GM04503 (cell line): ENCODE measurements around the gene PRSS27.
"Not testable (repeated sequence)": the region's sequence is repeated elsewhere in the genome, so short reads cannot be mapped to it uniquely, and the experiment has no call there.

Experiments used
- DNase-seq: peaks from one replicate; pipeline ENCODE4 v3.0.0-alpha.2; 2012; ENCODE audit warnings: low read depth

PRSS27 gene

DNA sequence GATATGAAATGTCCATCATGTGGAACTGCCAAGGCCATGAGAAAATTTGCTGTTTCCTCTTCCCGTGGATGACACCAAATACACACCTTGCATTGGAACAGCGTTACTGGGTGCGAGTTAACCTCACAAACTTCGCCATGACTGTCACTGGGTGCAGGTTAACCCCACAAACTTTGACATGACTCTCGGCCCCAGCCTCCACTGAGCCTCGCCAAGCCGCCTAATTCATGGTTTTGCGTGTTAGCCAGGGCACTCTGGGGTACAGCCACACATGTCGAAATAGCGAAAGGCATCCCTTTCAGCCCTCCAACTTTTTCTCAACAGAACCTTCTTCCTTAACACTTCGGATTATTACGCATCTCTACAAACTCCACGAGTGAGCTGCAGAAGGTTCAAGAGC is 48.3 kb downstream of the PRSS27 start:
- no peak for DNase-seq

DNA sequence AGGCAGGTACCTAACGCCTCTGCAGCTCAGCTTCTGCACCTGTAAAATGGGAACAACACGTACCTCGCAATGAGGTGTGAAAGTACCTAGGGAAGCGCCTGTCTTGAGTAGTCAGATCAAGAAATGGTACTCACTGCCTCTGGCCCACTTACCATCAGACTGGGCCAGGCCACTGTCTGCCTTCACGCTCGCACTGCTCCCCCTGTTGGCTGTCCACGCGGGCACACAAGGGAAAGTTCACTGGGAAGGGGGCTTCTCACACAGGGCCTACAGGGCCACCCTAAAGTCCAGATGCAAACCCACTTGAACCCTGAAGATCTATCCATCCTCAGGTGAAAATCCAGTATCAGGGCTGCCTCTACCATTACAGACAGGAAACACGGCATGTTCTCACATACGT is 48.8 kb downstream of the PRSS27 start:
- DNase-seq = not testable (repeated sequence)

DNA sequence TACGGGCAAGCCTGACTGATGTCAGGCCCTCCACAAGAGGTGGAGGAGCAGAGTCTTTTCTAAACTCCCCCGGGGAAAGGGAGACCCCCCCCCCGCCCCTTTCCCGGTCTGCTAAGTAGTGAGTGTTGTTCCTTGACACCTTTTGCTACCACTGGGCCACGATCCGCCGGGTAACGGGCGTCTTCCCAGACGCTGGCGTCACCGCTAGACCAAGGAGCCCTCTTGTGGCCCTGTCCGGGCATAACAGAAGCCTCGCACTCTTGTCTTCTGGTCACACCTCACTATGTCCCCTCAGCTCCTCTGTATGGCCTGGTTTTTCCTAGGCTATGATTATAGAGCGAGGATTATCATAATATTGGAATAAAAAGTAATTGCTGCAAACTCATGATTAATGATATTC is 50.0 kb downstream of the PRSS27 start:
- not testable (repeated sequence) for DNase-seq

DNA sequence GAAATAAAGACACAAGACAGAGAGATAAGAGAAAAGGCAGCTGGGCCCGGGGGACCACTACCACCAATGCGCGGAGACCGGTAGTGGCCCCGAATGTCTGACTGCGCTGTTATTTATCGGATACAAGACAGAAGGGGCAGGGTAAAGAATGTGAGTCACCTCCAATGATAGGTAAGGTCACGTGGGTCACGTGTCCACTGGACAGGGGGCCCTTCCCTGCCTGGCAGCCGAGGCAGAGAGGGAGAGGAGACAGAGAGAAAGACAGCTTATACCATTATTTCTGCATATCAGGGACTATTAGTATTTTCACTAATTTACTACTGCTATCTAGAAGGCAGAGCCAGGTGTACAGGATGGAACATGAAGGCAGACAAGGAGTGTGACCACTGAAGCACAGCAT is 50.4 kb downstream of the PRSS27 start:
- not testable (repeated sequence) for DNase-seq

DNA sequence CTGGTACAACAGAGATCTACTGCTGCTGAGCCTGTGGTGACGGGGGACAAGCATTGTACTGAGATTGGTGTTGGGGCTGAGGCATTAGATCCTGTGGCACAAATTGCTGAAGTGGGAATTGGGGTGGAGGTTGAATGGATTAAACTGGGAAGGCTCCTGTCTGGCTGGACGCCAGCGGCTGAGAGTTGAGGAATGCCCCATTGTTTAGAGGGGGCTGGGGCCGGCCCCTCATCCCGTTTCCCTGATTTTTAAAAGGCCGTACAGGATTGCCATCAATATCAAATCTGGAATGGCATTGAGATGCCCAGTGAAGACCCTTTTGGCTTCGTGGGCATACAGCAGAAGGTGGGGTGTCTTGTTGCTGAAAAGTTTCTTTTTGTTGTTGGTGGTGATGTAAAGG is 53.4 kb downstream of the PRSS27 start:
- DNase-seq = not testable (repeated sequence)

DNA sequence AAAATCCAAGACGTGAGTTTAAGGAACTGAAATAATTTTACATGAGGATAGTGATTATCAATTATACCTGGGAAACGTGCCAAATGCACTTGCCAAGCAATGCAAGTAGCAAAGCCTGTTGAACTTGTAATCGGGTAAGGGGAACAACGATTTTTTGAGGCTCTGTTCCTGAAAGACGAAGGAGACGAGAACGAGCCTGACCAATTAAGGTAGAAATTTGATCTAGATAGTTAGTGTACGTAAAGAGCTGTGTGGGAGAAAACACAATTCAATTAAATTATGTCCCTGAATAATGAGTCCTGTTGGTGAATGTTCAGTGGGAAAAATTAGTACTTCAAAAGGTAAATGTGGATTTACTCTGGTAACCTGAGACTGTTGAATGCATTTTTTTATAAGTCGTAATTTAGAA is 55.4 kb downstream of the PRSS27 start:
- DNase-seq = no peak

DNA sequence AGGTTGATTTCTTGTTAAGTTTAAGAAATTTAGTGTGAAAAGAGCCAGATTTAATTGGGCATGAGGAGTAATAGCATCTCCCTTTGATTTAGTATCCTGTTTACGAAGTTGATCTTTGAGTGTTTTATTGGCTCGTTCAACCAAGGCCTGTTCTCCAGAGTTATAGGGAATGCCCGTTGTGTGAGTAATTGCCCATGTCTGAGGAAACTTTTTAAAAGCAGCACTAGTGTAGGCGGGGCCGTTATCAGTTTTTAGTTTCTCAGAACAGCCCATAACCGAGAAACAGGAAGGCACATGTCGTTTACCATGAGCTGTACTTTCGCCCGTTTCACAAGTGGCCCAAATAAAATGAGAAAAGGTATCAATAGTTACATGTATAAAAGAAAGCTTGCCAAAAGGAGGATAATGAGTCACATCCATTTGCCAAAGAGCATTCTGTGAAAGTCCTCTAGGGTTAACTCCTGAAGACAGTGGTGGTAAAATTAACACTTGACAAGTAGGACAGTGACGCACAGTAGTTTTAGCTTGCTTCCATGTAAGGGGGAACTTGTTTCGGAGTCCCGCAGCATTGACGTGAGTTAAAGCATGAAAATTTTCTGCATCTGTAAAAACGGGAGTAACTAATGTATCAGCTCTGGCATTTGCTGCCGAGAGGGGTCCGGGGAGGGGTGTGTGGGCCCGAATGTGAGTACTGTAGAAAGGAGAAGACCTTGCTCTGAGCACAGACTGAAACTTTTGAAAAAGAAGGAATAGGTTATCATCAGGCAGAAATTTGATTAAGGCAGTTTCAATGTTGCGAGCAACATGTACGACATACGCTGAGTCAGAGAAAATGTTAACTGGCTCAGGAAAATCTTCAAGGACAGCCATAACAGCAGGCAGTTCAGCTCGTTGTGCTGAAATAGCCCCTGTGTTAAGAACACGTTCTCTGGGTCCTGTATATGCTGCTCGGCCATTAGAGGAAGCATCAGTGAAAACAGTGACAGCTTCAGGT is 56.2 kb downstream of the PRSS27 start:
- no peak for DNase-seq
